SIG-M5 treated with dmso at 0.1 percent for 504 hours (cell line): ENCODE results near the gene SPATA25.
"Not testable (repeated sequence)": the region's sequence is repeated elsewhere in the genome, so short reads cannot be mapped to it uniquely, and the experiment has no call there.

Source experiments
- DNase-seq: peaks from one replicate; lab custom pipeline; 2025; ENCODE audit not compliant: unreplicated experiment; lab: John Stamatoyannopoulos, UW

The SPATA25 gene

GRCh38 chr20:45894797-45895196 lies 7.4 kb upstream of the SPATA25 start:
- DNase-seq, result no peak

GRCh38 chr20:45893831-45894230 lies 6.4 kb upstream of the SPATA25 start:
- DNase-seq, result no peak

GRCh38 chr20:45892828-45893500 lies 5.5 kb upstream of the SPATA25 start:
- DNase-seq, result no peak

- no peak for DNase-seq
Measured at GRCh38 chr20:45892049-45892825, 4.8 kb upstream of the SPATA25 start.

GRCh38 chr20:45890985-45891983 lies 3.9 kb upstream of the SPATA25 start, which contains the start of the genes CTSA and NEURL2:
TSS of gene CTSA (plus strand) at chr20:45891335. CDS start at chr20:45891569, 234 bp downstream.
TSS of gene NEURL2 (minus strand) at chr20:45891208. CDS start at chr20:45890991, 217 bp downstream.
- DNase-seq, result peak; percentile 82

GRCh38 chr20:45890077-45890984 lies 2.9 kb upstream of the SPATA25 start:
- DNase-seq, result no peak

GRCh38 chr20:45888681-45889080 lies 1.3 kb upstream of the SPATA25 start:
- DNase-seq, result no peak

- DNase-seq, result no peak
Measured at GRCh38 chr20:45886590-45887345, 654 bp downstream of the SPATA25 start.

- no peak for DNase-seq
Measured at GRCh38 chr20:45883100-45883469, 4.3 kb downstream of the SPATA25 start.

- no peak for DNase-seq
Measured at GRCh38 chr20:45882469-45883099, 4.8 kb downstream of the SPATA25 start.

GRCh38 chr20:45880988-45881788 lies 6.2 kb downstream of the SPATA25 start, which contains the start of gene ZSWIM1:
TSS of gene ZSWIM1 (plus strand) at chr20:45881227. CDS start at chr20:45882593, 1,366 bp downstream.
- peak; percentile 99 for DNase-seq

- DNase-seq, result no peak
Measured at GRCh38 chr20:45878076-45878761, 9.2 kb downstream of the SPATA25 start.

- DNase-seq, result no peak
Measured at GRCh38 chr20:45874576-45874975, 12.8 kb downstream of the SPATA25 start.

- not testable (repeated sequence) for DNase-seq
Measured at GRCh38 chr20:45874104-45874481, 13.3 kb downstream of the SPATA25 start.

- DNase-seq, result no peak
Measured at GRCh38 chr20:45873409-45874103, 13.9 kb downstream of the SPATA25 start.

- DNase-seq, result peak; percentile 40
Measured at GRCh38 chr20:45872626-45873025, 14.8 kb downstream of the SPATA25 start.

GRCh38 chr20:45867819-45868176 lies 19.6 kb downstream of the SPATA25 start:
- DNase-seq, result no peak
